NCI-H1930 (cell line): ENCODE data around the gene NCR3LG1.

Experiments used
- DNase-seq, 2 experiments: peaks; one replicate each; lab custom pipeline; 2025; lab: John Stamatoyannopoulos, UW

The NCR3LG1 gene

DNA sequence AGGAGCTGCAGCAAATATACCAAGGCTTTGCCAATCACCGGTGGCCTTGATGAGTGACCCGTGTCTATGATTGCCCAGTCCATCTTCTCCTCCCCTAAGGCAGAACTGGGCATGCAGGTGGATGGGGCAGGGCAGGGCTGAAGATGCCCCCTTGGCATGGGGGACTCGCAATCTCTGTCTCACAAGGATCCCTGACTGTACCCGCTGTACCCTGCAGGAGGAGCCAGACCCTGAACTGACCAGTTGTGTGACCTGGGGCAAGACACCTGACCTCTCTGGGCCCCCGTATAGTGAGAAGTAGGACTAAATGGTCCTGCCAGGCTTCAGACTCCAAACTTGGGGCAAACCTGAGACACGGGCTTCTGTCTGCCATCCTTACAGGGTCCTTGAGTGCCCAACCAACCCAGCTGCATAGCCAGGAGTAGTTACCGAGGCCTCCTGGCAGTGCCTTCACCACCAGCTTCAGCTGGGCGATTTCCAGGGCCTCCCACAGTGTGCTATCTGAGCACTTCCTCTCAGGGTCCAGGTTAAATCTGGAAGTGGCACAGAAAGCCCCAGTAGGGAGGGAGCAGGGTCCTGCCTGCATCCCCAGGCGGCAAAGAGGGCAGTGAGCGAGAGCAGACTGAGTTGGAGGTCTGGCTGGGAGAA is 43.3 kb downstream of the NCR3LG1 start:
- DNase-seq: no peak

DNA sequence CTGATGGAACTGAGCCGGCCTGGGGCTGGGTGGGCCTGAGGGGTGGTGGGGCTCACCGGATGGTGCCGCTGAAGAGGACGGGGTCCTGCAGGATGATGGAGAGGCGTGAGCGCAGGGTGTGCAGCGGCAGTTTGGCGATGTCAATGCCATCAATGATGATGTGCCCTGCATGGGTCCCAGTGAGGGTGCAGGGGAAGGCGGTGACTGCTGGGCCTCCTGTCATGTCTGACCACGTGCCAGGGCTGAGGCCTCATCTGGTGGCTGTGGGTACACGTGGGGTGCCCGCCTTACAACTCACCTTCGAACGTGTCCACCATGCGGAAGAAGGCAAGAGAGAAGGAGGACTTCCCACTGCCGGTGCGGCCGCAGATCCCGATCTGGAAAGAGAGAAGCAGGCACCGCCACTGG is 44.0 kb downstream of the NCR3LG1 start:
- DNase-seq: no peak

DNA sequence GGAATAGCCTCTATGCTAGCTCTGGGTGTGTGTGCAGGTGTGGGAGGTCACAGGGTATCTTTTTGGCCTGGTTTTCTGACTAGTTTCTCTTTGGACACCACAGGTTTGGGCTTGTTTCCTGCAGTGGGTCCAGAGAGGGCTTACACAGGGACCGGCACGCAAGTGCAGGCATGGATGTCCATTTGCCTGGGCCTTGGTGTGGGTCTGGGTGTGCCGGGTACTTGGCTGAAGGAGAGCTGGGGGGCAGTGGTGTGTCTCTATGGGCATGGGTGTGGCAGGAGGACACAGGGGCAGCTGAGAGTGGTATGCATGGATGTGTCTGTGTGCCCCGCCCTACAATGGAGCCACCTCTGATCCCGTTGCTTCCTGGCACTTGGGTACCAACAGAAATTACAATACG is 44.4 kb downstream of the NCR3LG1 start:
- DNase-seq: no peak

DNA sequence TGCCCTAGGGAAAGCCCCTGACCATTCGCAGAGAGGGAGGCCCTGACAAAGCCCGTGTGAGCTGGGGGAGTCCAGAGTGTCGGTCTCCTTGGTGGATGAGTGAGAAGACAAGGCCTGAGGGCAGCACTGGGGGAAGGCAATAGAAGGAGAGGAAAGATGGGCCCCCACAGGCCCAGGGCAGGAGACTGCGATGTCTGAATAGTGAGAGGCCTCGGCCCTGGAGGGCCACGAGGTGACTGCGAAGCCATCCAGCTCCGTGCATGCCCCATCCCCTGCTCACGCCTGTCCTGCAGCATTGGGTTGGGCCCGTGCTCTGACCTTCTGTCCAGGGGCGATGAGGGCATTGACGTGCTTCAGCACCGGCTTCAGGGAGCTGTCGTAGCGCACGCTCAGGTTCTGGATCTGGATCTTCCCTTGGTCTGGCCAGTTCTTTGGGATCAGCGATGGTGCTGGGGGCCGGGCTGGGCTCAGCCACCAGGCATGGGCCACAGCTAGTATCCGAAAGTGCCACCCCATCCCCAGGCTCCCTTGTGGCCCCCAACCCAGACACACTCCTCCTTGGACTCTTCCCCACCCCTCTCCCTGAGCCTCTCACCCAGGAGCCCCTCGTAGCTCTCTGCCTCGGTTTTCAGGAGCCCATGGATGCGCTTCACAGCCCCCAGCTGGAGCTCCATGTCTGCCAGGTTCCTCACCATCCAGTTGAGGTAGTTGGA is 45.2 kb downstream of the NCR3LG1 start:
- DNase-seq: no peak

DNA sequence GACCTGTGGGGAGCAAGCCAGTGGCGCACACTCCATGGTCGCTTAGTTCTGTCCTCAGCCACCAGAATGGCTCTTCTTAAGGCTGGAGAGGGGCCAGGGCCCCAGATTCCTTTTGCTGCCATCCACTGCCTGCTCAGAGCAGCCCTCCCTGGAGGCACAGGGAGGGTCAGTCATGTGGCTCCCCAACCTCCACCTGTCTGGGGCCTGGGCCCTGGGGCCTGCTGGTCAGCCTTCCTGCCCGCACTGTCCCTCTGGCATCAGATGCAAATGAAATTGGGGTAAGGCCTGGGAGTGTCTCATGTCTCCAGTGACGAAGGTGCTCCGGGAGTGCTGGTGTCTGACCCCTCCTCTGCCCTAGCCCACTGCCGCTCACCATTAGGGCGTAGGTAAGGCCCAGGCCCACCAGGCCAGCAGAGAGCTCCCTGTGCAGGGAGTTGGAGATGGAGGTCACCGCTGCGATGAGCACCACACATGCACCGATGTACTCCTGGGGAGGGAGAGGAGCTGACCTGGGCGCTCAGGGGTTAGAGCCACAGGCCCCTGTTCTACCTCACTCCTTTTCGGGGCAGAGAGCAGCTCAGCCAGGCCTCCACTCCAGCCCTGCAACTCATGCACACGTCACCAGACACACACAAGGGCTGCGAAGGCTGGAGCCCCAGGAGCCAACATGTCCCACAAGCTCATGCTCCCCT is 45.9 kb downstream of the NCR3LG1 start:
- DNase-seq: no peak

DNA sequence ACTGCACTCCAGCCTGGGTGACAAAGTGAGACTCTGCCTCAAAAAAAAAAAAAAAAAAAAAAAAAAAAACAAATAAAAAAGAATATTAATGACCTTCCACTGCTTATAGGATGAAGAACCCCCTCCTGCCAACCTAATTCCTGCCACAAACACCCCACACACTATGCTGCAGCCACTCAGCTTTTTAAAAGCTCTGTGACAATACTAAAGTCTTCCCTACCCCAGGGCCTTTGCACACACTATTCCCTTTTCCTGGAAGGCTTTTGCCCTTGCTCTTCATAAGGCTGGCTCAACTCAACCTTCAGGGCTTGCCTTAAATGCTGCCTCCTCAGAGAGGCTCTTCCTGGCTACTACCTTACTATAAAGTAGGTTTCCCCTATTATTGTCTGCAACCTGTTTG is 47.6 kb downstream of the NCR3LG1 start:
- DNase-seq: no peak

DNA sequence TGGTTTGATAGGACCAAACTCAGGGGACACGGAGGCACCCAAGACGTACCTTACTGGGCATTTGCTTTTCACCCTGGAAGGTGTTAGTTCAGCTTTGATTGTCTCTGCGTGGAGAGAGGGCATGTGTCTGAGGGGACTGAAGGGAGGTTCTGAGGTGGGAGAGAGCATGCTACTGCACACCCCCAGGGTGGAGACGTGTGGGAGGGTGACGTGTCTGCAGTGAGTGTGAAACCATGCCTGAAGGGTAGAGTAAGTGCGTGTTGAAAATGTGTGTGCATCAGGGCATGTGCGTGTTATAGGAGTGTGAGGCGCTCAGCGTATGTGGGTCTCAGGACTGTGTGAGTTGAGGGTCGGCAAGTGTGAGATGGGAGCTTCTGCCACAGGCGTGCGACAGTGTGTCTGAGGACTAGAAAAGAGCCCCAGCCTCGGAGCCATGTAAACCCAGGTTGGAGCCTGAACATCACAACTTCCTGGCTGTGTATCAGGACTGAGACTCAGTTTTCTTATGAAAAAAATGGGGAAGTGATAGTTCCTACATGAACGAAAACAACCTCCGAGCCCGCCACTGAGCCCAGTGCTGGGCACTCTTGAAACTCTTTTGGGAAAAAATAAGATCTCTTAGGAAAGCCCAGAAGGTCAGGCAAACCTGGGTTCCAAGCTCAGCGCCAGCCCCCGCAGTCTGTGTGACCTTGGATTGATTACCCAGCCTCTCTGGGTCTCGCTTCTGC is 48.6 kb downstream of the NCR3LG1 start:
- no peak for DNase-seq

DNA sequence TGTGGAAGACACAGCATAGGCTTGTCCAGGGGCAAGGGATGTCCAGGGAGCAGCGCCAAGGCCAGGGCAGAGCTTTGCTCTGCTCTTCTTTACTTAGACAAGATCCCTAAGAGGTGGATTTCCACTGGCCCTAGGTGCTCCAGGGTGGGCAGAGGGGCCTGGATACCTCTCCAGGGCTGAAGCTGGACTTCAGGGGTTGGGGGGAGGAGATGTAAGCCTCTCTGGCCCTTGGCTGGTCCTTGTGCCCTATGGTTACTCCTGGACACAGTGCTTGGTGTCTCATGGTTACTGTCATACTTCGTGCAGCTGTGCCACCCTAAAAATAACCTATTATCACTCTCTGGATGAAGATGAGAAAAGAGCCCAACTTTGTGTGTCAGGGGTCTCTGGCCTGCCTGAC is 49.7 kb downstream of the NCR3LG1 start:
- DNase-seq: no peak

DNA sequence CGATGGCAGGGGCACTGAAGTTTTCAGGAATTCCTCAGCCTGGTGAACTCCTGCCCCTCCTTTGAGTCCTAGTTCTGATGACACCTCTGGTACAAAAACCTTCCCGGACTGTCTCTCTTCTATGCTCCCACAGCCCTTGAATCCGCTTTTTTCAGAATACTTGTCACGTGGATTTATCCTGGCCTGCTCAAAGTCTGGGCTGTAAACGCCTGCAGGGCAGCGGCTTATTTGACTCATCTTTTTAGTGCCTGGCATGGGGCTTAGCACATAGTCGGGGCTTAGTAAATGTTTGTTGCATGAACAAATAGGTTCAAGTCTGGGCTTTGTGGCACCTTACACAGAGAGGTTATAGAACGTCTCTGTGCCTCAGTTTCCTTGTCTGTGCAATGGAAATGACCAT is 50.2 kb downstream of the NCR3LG1 start:
- no peak for DNase-seq

DNA sequence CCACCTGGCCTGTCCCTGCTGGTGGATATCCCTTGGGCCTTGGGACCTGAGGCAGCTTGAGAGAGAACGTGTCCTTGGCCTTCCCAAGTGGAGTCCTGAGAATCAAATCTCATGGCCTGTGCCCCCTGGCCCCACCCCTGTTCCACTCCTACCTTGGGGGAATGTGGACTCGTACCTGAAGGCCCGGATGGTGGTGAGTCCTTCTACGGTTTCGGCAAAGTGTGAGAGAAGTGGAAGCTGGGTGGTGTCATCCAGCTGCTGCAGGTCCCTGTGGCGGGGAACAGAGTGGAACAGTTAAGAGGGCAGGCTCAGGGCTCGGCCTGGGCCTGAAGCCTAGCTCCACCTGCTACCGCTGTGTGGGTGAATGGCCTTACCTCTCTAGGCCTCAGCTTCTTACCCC is 50.9 kb downstream of the NCR3LG1 start:
- DNase-seq: no peak

DNA sequence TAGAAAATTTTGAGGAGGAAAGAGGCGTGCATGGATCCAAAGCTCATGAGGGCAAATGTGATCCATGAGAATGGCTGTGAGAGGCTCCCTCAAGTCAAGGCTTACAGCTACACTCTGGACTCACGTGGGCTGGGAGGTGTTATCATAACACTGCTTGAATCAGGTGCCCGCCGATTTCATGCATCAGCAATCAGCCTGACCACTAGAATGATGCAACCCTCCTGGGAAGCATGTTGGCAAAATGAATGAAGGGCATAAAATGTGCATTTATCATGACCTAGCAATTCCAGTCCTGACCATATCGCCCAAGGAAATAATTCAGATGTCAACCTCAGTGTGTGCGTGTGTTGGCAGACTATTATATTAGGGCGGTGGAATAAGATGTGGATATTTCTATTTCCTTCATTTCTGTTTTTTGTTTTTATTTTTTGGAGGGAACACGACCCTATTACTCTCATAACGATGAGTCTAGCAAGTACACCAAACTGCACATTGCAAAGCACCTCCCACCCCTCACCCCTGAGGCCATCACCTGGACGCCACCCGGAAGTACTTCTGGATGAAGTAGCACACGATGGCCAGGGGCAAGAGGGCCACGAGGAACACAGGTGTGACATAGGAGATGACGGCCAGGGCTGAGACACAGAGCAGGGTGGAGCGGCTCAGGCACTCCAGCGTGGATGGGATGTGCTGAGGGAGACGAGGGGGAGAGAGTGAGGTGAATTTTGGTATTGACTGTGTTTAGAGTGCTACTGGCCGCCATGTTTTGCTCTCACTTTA is 52.6 kb downstream of the NCR3LG1 start:
- DNase-seq: peak in 1 of 2 experiments; percentile 26

DNA sequence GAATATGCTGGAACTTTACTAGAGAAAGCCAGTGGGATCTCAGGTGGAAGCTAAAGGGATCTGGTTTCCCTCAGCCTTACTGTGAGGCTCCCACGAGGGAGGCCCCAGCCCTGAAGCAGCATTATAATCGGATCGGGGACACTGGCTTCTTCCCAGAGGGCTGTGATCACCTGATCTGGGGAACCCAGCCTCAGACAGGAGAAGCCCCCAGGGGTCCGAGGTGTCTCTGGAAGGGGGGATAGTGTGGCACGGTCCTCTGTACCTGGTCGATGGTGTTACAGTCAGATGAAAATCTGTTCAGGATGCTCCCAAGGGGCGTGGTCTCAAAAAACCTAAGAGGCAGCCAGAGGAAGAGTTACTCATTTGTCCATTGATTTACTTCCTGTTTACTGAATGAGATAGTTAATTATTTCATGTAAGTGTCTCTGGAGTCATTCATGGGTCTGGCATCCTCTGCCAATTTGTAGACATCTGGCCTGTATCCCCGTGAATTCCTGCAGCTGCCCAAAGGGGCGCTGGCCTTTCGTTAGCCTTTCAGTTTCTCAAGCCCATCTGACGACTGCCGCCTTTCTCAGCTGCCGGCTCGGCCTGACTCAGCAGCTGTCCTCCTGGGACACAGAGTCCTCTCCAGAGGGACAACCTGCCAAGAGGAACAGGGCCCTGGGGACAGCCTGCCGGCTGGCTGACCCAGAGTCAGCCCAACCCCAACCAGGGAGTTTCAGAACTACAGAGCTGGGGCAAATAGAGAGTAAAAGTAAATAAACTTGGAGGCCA is 53.8 kb downstream of the NCR3LG1 start:
- DNase-seq: no peak

DNA sequence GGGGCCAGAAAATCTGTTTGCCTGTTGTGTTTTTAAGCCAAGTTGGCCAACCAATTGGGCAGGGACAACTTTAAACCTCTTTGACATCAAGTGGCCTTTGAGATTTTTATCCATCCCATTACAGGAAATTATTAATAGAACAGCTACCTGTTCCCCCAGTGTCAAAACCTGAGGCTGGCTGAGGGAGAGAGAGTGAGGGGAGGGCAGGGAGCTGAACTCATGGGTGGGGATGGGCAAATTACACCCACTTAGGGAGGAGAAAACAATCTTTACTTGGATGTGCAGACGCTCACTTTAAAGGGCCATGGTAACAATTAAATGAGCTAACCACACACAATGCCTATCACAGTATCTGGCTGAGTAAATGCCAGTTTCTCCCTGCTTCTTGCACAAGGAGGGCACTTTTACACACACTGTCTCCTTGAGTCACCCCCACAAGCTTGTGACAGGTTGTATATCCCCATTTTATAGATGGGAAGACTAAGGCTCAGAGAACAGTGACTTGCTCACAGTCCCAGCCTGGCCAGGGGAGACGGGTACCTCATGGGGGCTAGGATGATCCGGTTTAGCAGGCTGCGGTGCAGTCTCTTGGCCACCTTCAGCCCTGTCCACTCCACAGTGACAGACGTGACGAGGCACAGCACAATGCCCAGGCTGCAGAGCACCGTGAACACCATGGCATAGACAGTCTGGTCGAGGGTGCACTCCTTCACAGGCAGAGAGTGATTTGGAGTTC is 54.6 kb downstream of the NCR3LG1 start:
- no peak for DNase-seq

DNA sequence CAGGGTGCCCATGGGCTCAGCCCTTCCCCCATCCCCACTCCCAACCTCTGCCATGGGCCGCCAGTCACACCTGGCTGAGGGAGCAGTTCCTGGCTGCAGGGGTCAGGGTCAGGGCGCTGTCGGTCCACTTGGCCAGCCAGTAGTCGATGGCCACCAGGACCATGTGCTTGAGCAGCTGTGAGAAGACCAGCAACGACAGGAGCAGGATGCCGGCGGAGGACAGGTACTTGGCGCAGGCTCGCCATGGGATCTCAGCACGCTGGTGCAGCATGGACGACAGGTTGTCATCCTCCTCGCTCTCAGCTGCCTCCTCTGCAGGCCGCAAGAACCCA is 55.2 kb downstream of the NCR3LG1 start:
- no peak for DNase-seq

DNA sequence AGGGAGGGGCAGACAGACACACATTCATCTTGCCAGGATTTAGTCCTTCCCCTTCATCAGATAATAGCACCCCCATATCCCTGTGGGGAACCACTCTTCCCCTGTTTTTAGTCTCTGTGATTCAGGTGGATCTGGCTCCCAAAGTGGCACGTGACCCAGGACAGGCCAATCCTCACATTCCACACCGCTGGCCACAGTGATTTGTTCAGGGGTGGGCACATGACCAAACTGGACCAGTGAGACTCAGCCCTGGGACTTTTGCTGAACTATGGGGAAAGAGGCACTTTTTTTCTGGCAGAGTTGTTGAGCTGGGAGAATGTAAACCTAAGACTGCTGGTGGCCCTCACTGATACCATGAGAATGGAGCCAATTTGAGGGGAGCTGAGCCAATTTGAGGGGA is 56.0 kb downstream of the NCR3LG1 start:
- no peak for DNase-seq

DNA sequence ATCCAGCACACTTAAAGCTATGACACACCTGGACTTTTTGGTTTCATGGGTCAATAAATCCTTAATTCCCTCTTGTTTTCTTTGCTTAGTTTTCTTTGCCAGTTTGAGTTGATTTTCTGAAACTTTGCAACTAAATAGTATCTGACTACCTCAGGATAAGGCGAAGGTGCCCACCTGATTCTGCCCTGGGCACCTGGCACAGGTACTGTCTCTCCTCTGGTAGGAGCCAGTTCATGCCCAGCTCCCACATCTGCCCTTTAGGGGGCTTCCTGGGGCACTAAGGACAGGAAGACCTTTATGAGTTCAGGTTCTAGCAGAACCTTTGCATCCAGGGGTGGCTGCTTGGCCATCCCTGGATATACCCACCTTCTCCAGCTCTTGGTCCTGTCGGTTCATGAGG is 56.4 kb downstream of the NCR3LG1 start:
- no peak for DNase-seq

DNA sequence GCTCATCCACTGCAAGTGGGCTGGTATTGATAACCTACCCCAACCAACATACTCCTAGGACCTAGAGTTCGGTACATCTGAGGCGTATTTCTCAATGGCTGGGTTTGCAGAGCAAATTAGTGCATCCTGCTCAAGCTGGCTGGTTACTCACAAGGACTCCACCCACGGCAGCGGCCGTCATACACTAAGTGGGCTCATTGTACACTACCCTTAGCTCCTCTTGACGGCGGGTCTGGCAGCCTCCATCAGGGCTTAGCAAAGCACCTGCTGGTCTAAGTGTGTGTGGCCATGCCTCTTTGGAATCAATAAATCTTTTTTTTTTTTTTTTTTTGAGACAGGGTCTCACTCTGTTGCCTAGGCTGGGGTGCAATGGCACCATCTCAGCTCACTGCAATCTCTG is 57.0 kb downstream of the NCR3LG1 start:
- DNase-seq: no peak

DNA sequence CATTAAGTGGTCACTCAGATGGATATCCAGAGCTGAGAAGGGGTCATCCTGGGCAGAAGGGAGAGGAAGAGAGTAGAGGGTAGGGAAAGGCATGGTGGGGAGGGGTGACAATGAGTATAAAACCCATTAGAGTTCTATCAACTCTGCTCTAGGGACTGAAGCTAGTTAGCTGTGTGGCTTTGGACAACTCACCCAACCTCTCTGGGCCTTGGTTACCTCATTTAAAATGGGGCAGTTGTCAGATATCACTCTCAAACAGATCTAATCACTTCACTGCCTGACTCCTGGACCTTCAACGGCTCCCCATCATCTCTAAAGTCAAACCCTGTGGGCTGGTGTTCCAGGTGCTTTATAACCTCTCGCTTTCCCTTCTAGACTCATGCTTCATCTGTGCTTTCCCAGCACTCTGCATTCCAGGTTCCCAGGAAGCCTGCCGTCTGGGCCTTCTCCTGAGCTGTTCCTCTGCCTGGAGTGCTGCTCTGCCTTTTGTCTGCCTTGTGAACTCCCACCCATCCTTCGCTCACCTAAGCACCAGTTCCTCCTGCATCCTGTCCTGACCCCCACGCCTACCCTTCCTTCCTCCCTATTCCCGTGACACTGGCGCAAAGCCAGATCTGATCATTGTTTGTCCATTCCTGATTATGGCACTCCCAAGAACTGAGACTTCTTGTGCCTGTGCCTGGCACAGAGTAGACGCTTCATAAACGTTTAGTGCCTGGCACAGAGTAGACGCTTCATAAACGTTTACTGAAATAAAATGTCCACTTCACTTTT is 59.2 kb downstream of the NCR3LG1 start:
- DNase-seq: no peak

DNA sequence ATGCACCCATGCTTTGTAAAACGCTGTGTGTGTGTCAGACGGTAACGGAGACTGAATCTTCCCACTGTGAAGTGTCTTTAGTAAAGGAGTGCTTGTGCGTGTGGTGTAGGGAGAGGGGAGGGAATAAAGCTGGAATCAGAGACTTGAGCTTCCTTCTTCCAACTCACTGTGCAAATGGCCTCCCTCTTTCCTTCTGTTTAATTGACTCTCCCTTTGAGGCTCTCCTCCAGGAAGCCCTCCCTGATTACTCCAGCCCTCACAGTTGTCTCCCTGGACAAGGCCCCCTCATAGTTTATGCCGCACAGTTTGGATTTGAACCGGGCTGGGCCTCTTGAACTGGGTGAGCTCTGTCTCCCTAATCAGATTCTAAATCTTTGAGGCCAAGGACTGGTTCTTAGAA is 59.8 kb downstream of the NCR3LG1 start:
- no peak for DNase-seq
